Keratinocyte (primary cell): ENCODE results near the gene FOXJ3. TPM values are rescaled to one million over a fixed set of nuclear protein-coding genes. Genes with fewer than 3 reads are reported as not detected.

Experiments used
- DNase-seq: peaks from one replicate; pipeline ENCODE4 v3.0.0-alpha.2; 2011; ENCODE audit warnings: low read depth, missing footprints, low spot score
- FAIRE-seq: peaks from 2 replicates; lab custom pipeline; 2011; peaks lifted over from hg19 to GRCh38; lab: Jason Lieb, UNC
- H2AFZ ChIP-seq: 2 replicates; pipeline ENCODE4 v1.6.0; 2012; ENCODE audit warnings: low read length, control low read depth, inconsistent platforms; ENCODE audit not compliant: control insufficient read depth
- H3K27ac ChIP-seq: 2 replicates; pipeline ENCODE4 v1.5.1; 2011; ENCODE audit warnings: low read length; ENCODE audit not compliant: control insufficient read depth, insufficient read depth
- H3K27me3 ChIP-seq: 3 replicates; pipeline ENCODE4 v1.6.0; 2011; ENCODE audit warnings: low read length; ENCODE audit not compliant: control insufficient read depth, insufficient read depth; ENCODE audit errors: extremely low read depth
- H3K36me3 ChIP-seq, 2 experiments: 2 replicates in 1 of 2; 3 replicates in 1 of 2; pipeline ENCODE4 v1.5.1; 2011; ENCODE audit warnings: low read length in 2 of 2, mild to moderate bottlenecking in 1 of 2; ENCODE audit not compliant: control insufficient read depth in 2 of 2, insufficient read depth in 2 of 2; ENCODE audit errors: extremely low read depth in 1 of 2
- H3K4me1 ChIP-seq: 3 replicates; pipeline ENCODE4 v1.5.1; 2011; ENCODE audit warnings: low read length; ENCODE audit not compliant: control insufficient read depth, insufficient read depth; ENCODE audit errors: extremely low read depth
- H3K4me2 ChIP-seq: 3 replicates; pipeline ENCODE4 v1.6.0; 2011; ENCODE audit warnings: low read depth, low read length; ENCODE audit not compliant: control insufficient read depth, insufficient read depth; ENCODE audit errors: extremely low read depth
- H3K4me3 ChIP-seq, 3 experiments: fragments of 200-600 bp in 1 of 3; sonication (generic) in 1 of 3; 2 replicates in 2 of 3; 3 replicates in 1 of 3; pipeline ENCODE4 v1.5.1; 2011 to 2016; ENCODE audit warnings: low read length in 3 of 3, mild to moderate bottlenecking in 3 of 3, control low read depth in 2 of 3, inconsistent platforms in 1 of 3, low read depth in 1 of 3, mixed read lengths in 1 of 3, mixed run types in 1 of 3, moderate library complexity in 1 of 3; ENCODE audit not compliant: control insufficient read depth in 2 of 3, insufficient read depth in 2 of 3; ENCODE audit errors: extremely low read depth in 1 of 3
- H3K79me2 ChIP-seq: 2 replicates; pipeline ENCODE4 v1.6.0; 2012; ENCODE audit warnings: low read length; ENCODE audit not compliant: control insufficient read depth, insufficient read depth
- H3K9ac ChIP-seq: 3 replicates; pipeline ENCODE4 v1.6.0; 2011; ENCODE audit warnings: low read length; ENCODE audit not compliant: control insufficient read depth, insufficient read depth; ENCODE audit errors: extremely low read depth
- H3K9me1 ChIP-seq: 3 replicates; pipeline ENCODE4 v1.6.0; 2011; ENCODE audit warnings: low read length; ENCODE audit not compliant: control insufficient read depth, insufficient read depth; ENCODE audit errors: extremely low read depth
- H3K9me3 ChIP-seq: 2 replicates; pipeline ENCODE4 v1.5.1; 2012; ENCODE audit warnings: low read depth, low read length; ENCODE audit not compliant: control insufficient read depth
- H4K20me1 ChIP-seq: 3 replicates; pipeline ENCODE4 v1.6.0; 2011; ENCODE audit warnings: low read length; ENCODE audit not compliant: control insufficient read depth, insufficient read depth; ENCODE audit errors: extremely low read depth
- EZH2 ChIP-seq: IDR thresholded peaks from one replicate; pipeline ENCODE4 v1.6.1; 2012; ENCODE audit warnings: inconsistent platforms, mild to moderate bottlenecking, low read length, moderate library complexity
- dilution Hi-C: fragments of 300-500 bp; cut with MboI; formaldehyde crosslinking; loops from one replicate; pipeline ENCODE4 v1.7.0; 2020; ENCODE audit warnings: low sequenced_read_pairs; ENCODE audit not compliant: extremely low pct_ligation_motif_present
- polyA plus RNA-seq, 5 experiments: library from polyadenylated mRNA; depleted of rRNA in 3 of 5; stranded (reverse) in 3 of 5; stranded (forward) in 1 of 5; unstranded in 1 of 5; fragments of >200 nt; gene quantifications; 1 replicate in 1 of 5; 2 replicates in 3 of 5; 3 replicates in 1 of 5; pipeline versions ENCODE4 v1.2.1 to v1.2.3, GENCODE V29; 2011 to 2012; ENCODE audit warnings: missing spikeins in 2 of 5, low read depth in 1 of 5, low replicate concordance in 1 of 5
- TF ChIP-seq, protein P1 (sequence below), 3 experiments: IDR thresholded peaks in 1 of 3; conservative IDR thresholded peaks in 1 of 3; optimal IDR thresholded peaks in 1 of 3; 2 replicates in 2 of 3; 3 replicates in 1 of 3; pipeline versions ENCODE3 to v1.5.1; 2011; ENCODE audit warnings: low read length in 3 of 3, mild to moderate bottlenecking in 3 of 3, moderate library complexity in 2 of 3, control low read depth in 1 of 3, inconsistent platforms in 1 of 3; ENCODE audit not compliant: insufficient read depth in 2 of 3; ENCODE audit errors: extremely low read depth in 1 of 3

The FOXJ3 gene
- polyA plus RNA-seq, 1 donor (not counting 4 experiments of a cell fraction or from before 2014, with no cell fraction given): 40.2 TPM

- TF ChIP-seq EZH2: no peak
- TF ChIP-seq, protein P1, sequence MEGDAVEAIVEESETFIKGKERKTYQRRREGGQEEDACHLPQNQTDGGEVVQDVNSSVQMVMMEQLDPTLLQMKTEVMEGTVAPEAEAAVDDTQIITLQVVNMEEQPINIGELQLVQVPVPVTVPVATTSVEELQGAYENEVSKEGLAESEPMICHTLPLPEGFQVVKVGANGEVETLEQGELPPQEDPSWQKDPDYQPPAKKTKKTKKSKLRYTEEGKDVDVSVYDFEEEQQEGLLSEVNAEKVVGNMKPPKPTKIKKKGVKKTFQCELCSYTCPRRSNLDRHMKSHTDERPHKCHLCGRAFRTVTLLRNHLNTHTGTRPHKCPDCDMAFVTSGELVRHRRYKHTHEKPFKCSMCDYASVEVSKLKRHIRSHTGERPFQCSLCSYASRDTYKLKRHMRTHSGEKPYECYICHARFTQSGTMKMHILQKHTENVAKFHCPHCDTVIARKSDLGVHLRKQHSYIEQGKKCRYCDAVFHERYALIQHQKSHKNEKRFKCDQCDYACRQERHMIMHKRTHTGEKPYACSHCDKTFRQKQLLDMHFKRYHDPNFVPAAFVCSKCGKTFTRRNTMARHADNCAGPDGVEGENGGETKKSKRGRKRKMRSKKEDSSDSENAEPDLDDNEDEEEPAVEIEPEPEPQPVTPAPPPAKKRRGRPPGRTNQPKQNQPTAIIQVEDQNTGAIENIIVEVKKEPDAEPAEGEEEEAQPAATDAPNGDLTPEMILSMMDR (optimal IDR thresholded peaks at IDR 0.05 in 1 of 3, IDR thresholded peaks at IDR 0.05 in 1 of 3, conservative IDR thresholded peaks at IDR 0.05 in 1 of 3; ENCODE audit: extremely low read depth in 1 of 3, insufficient read depth in 2 of 3, low read length in 3 of 3): no peak
- Histone ChIP-seq H3K9ac (no peak overlapping the region), H3K27ac (no peak overlapping the region), H3K4me2 (no peak overlapping the region), H3K79me2 (no peaks in the 10 kb centered on the region), H4K20me1 (no peaks in the 10 kb centered on the region), H3K36me3 (no peaks in the 10 kb centered on the region), H3K27me3 (no peaks in the 10 kb centered on the region), H2AFZ (no peak overlapping the region), H3K9me3 (no peaks in the 10 kb centered on the region), H3K9me1 (no peaks in the 10 kb centered on the region), H3K4me1 (peaks cover 48% of the 10 kb centered on the region), H3K4me3 (no peak overlapping the region)
- DNase-seq: no peak
- dilution Hi-C loops: no loop called here
- no peak for FAIRE-seq
Measured at GRCh38 chr1:42171679-42172266, 163.3 kb downstream of the FOXJ3 start.

- H3K36me3 ChIP-seq: no peaks in the 10 kb centered on the region
- no peak overlapping the region for H3K9ac ChIP-seq
- no peak overlapping the region for H3K27ac ChIP-seq
- no peak overlapping the region for H2AFZ ChIP-seq
- no peak overlapping the region for H3K4me3 ChIP-seq
- no peaks in the 10 kb centered on the region for H3K79me2 ChIP-seq
- H3K27me3 ChIP-seq: no peaks in the 10 kb centered on the region
- FAIRE-seq (no peak), DNase-seq (no peak)
- H3K4me1 ChIP-seq: peaks cover 47% of the 10 kb centered on the region
- no peak overlapping the region for H3K4me2 ChIP-seq
- no peaks in the 10 kb centered on the region for H3K9me3 ChIP-seq
- H3K9me1 ChIP-seq: peaks cover 6% of the 10 kb centered on the region
- TF ChIP-seq EZH2: no peak
- TF ChIP-seq, protein P1 (optimal IDR thresholded peaks at IDR 0.05 in 1 of 3, IDR thresholded peaks at IDR 0.05 in 1 of 3, conservative IDR thresholded peaks at IDR 0.05 in 1 of 3; ENCODE audit: extremely low read depth in 1 of 3, insufficient read depth in 2 of 3, low read length in 3 of 3): no peak
- no peaks in the 10 kb centered on the region for H4K20me1 ChIP-seq
- dilution Hi-C loops: no loop called here
Measured at GRCh38 chr1:42170779-42171621, 164.0 kb downstream of the FOXJ3 start.
